Sigmoid colon (tissue), 4 donors: ENCODE data around the gene TRIM9.

Source experiments
- POLR2AphosphoS5 ChIP-seq, 4 donors: sonication (generic); formaldehyde crosslinking; IDR thresholded peaks; one replicate each; pipeline ENCODE4 v1.6.1; 2017; ENCODE audit warnings: antibody characterized with exemption in 4 of 4
- TF ChIP-seq, protein P1 (sequence below), 4 experiments: fragments of 450-650 bp in 3 of 4; fragments of 200-600 bp in 1 of 4; IDR thresholded peaks; one replicate each; pipeline ENCODE4 v1.5.1; 2016 to 2019; ENCODE audit warnings: antibody characterized with exemption in 4 of 4, mild to moderate bottlenecking in 3 of 4, moderate library complexity in 2 of 4

DNA sequence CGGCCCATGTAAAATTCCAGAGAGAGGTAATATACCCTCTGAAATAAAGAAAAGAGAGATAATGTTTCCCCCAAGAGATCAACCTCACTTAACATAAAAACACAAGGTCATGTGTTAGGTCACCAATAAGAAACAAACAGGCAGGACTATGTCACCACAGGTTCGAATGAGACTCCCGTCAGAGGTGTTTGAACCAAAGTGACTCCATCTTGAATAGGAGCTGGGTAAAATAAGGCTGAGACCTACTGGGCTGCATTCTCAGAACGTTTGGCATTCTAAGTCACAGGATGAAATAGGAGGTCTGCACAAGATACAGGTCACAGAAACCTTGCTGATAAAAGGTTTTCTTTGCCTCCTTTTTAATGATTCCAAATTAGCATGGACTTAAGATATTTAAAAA is 157.1 kb downstream of the TRIM9 start:
- TF ChIP-seq POLR2AphosphoS5 (IDR thresholded peaks at IDR 0.05): no peak
- TF ChIP-seq, protein P1, sequence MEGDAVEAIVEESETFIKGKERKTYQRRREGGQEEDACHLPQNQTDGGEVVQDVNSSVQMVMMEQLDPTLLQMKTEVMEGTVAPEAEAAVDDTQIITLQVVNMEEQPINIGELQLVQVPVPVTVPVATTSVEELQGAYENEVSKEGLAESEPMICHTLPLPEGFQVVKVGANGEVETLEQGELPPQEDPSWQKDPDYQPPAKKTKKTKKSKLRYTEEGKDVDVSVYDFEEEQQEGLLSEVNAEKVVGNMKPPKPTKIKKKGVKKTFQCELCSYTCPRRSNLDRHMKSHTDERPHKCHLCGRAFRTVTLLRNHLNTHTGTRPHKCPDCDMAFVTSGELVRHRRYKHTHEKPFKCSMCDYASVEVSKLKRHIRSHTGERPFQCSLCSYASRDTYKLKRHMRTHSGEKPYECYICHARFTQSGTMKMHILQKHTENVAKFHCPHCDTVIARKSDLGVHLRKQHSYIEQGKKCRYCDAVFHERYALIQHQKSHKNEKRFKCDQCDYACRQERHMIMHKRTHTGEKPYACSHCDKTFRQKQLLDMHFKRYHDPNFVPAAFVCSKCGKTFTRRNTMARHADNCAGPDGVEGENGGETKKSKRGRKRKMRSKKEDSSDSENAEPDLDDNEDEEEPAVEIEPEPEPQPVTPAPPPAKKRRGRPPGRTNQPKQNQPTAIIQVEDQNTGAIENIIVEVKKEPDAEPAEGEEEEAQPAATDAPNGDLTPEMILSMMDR (IDR thresholded peaks at IDR 0.05): no peak
